ENCODE results near the gene CAPN15.

DNA sequence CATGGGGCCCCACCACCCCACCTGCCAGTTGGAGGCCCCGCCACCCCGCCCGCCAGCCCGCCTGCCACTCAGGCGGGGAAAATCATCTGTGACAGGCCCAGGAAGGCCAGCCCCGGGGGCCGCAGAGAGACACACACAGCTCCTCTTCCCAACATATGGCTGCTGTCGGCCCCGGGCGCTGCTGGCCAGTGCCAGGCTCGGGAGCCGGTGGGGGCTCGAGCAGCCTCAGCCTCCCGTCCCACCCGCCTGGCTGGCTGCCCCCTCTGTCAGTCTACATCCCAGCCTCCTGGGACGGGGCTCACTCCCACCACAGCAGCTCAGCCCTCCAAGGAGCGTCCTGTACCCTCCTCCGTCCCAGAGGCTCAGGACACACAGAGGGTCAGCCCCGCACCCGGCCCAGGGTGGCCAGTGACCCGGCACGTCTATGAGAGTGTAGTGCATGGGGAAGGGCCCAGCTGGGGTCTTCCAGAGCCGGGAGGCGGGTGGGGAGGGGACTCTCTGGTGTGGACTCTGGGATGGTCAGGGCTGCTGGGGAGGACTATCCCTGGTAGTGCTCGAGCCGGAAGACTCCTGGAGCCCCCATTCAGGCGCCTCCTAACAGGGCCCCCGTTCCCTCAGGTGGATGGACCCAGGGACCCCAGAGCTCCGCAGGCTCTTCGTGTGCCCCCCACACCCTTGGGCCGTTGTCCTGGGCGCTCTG is 29.1 kb downstream of the CAPN15 start:
- TF ChIP-seq, protein P1, sequence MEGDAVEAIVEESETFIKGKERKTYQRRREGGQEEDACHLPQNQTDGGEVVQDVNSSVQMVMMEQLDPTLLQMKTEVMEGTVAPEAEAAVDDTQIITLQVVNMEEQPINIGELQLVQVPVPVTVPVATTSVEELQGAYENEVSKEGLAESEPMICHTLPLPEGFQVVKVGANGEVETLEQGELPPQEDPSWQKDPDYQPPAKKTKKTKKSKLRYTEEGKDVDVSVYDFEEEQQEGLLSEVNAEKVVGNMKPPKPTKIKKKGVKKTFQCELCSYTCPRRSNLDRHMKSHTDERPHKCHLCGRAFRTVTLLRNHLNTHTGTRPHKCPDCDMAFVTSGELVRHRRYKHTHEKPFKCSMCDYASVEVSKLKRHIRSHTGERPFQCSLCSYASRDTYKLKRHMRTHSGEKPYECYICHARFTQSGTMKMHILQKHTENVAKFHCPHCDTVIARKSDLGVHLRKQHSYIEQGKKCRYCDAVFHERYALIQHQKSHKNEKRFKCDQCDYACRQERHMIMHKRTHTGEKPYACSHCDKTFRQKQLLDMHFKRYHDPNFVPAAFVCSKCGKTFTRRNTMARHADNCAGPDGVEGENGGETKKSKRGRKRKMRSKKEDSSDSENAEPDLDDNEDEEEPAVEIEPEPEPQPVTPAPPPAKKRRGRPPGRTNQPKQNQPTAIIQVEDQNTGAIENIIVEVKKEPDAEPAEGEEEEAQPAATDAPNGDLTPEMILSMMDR (IDR thresholded peaks at IDR 0.05), result no peak
- TF ChIP-seq, protein P2, sequence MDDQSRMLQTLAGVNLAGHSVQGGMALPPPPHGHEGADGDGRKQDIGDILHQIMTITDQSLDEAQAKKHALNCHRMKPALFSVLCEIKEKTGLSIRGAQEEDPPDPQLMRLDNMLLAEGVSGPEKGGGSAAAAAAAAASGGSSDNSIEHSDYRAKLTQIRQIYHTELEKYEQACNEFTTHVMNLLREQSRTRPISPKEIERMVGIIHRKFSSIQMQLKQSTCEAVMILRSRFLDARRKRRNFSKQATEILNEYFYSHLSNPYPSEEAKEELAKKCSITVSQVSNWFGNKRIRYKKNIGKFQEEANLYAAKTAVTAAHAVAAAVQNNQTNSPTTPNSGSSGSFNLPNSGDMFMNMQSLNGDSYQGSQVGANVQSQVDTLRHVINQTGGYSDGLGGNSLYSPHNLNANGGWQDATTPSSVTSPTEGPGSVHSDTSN (IDR thresholded peaks at IDR 0.05), result no peak
- TF ChIP-seq TAF1 (IDR thresholded peaks at IDR 0.05; ENCODE audit: borderline replicate concordance, low read depth, low read length) (no peak), JUND (IDR thresholded peaks at IDR 0.05) (no peak), ELF1 (IDR thresholded peaks at IDR 0.05) (no peak), MXI1 (IDR thresholded peaks at IDR 0.05; ENCODE audit: low read depth, low read length) (no peak), YY1 (IDR thresholded peaks at IDR 0.05; ENCODE audit: low read depth) (no peak), RAD21 (IDR thresholded peaks at IDR 0.05; ENCODE audit: low read length) (no peak), SMC3 (IDR thresholded peaks at IDR 0.05; ENCODE audit: low read depth, low read length) (no peak), EZH2phosphoT487 (IDR thresholded peaks at IDR 0.05; ENCODE audit: borderline replicate concordance, low read depth) (no peak)
- TF ChIP-seq, protein P3, sequence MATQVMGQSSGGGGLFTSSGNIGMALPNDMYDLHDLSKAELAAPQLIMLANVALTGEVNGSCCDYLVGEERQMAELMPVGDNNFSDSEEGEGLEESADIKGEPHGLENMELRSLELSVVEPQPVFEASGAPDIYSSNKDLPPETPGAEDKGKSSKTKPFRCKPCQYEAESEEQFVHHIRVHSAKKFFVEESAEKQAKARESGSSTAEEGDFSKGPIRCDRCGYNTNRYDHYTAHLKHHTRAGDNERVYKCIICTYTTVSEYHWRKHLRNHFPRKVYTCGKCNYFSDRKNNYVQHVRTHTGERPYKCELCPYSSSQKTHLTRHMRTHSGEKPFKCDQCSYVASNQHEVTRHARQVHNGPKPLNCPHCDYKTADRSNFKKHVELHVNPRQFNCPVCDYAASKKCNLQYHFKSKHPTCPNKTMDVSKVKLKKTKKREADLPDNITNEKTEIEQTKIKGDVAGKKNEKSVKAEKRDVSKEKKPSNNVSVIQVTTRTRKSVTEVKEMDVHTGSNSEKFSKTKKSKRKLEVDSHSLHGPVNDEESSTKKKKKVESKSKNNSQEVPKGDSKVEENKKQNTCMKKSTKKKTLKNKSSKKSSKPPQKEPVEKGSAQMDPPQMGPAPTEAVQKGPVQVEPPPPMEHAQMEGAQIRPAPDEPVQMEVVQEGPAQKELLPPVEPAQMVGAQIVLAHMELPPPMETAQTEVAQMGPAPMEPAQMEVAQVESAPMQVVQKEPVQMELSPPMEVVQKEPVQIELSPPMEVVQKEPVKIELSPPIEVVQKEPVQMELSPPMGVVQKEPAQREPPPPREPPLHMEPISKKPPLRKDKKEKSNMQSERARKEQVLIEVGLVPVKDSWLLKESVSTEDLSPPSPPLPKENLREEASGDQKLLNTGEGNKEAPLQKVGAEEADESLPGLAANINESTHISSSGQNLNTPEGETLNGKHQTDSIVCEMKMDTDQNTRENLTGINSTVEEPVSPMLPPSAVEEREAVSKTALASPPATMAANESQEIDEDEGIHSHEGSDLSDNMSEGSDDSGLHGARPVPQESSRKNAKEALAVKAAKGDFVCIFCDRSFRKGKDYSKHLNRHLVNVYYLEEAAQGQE (IDR thresholded peaks at IDR 0.05; ENCODE audit: low read depth, low read length), result no peak

Data from SK-N-SH (cell line).